Glutamatergic neuron (in vitro differentiated cells): ENCODE results near the gene ADGRF3. TPM values are rescaled to one million over a fixed set of nuclear protein-coding genes. Genes with fewer than 3 reads are reported as not detected.

Experiments used
- DNase-seq: peaks from one replicate; pipeline ENCODE4 v3.0.0; 2022
- H3K27ac Mint-ChIP-seq: one replicate; pipeline ENCODE4 v1.8.0; 2020; ENCODE audit warnings: mild to moderate bottlenecking, mixed read lengths, inconsistent platforms; ENCODE audit not compliant: unreplicated experiment
- H3K27me3 Mint-ChIP-seq: one replicate; pipeline ENCODE4 v1.8.0; 2020; ENCODE audit warnings: mild to moderate bottlenecking, moderate library complexity, mixed read lengths, inconsistent platforms; ENCODE audit not compliant: unreplicated experiment
- H3K36me3 Mint-ChIP-seq: one replicate; pipeline ENCODE4 v1.8.0; 2020; ENCODE audit warnings: mild to moderate bottlenecking, mixed read lengths, inconsistent platforms; ENCODE audit not compliant: unreplicated experiment
- H3K4me1 Mint-ChIP-seq: one replicate; pipeline ENCODE4 v1.8.0; 2020; ENCODE audit warnings: mild to moderate bottlenecking, low read depth, mixed read lengths, inconsistent platforms; ENCODE audit not compliant: unreplicated experiment
- H3K4me3 Mint-ChIP-seq: one replicate; pipeline ENCODE4 v1.8.0; 2020; ENCODE audit warnings: mild to moderate bottlenecking, mixed read lengths, inconsistent platforms; ENCODE audit not compliant: unreplicated experiment
- H3K9me3 Mint-ChIP-seq: one replicate; pipeline ENCODE4 v1.8.0; 2020; ENCODE audit warnings: mild to moderate bottlenecking, moderate library complexity, mixed read lengths, inconsistent platforms; ENCODE audit not compliant: unreplicated experiment
- total RNA-seq: library from RNA; stranded (reverse); fragmentation: NEBNext Ultra II Directional; extraction: Animal tissue kit (Norgen Biotek cat#: 25700); gene quantifications from one replicate; pipeline ENCODE4 v1.2.1, GENCODE V29; 2021; ENCODE audit not compliant: unreplicated experiment
- TF ChIP-seq, protein P1 (sequence below): fragments of 200-600 bp; sonication (generic); IDR thresholded peaks from one replicate; pipeline ENCODE4 v1.5.0; 2021; ENCODE audit not compliant: partially characterized antibody, unreplicated experiment

Gene ADGRF3
- total RNA-seq, 1 donor from 2014 or later = 0.54 TPM

DNA sequence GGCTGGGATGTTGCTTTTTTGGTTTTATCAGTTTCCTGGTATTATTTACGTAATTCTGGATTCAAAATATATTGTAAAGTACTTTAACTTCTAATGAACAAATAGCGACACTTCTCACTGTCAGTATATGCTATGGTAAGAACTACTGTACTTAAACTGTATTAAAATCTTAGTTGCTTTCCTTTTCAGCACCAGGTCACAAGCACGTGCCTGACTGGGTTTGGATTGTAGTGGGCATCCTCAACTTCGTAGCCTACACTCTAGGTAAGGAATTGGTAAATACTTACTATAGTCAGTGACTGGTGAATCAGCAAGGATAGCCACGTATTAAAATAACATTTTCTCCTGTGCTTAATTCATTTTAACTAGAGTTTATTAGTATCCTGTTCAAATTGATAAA, 20.4 kb upstream of the ADGRF3 start:
- H3K4me3 Mint-ChIP-seq = no peak overlapping the region
- H3K36me3 Mint-ChIP-seq = peaks cover 4% of the 10 kb centered on the region
- H3K9me3 Mint-ChIP-seq = peaks cover 11% of the 10 kb centered on the region
- H3K27ac Mint-ChIP-seq = no peak overlapping the region
- peaks cover 2% of the 10 kb centered on the region for H3K27me3 Mint-ChIP-seq
- TF ChIP-seq, protein P1, sequence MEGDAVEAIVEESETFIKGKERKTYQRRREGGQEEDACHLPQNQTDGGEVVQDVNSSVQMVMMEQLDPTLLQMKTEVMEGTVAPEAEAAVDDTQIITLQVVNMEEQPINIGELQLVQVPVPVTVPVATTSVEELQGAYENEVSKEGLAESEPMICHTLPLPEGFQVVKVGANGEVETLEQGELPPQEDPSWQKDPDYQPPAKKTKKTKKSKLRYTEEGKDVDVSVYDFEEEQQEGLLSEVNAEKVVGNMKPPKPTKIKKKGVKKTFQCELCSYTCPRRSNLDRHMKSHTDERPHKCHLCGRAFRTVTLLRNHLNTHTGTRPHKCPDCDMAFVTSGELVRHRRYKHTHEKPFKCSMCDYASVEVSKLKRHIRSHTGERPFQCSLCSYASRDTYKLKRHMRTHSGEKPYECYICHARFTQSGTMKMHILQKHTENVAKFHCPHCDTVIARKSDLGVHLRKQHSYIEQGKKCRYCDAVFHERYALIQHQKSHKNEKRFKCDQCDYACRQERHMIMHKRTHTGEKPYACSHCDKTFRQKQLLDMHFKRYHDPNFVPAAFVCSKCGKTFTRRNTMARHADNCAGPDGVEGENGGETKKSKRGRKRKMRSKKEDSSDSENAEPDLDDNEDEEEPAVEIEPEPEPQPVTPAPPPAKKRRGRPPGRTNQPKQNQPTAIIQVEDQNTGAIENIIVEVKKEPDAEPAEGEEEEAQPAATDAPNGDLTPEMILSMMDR = no peak
- DNase-seq = no peak
- H3K4me1 Mint-ChIP-seq = peaks cover 19% of the 10 kb centered on the region

DNA sequence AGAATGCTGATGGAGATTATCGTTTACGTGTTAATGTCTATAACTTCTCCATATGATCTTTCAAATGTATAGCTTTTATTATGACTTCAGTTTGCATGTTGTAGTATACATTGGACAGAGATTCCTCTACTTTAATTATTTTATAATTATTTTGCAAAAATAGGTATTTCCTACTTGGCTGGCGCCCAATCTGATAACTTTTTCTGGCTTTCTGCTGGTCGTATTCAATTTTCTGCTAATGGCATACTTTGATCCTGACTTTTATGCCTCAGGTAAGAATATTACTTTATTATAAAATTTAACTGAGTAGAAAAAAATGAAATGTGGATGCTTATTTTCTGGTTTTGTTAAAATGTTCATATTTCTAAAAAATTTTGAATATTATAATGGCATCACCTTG, 18.1 kb upstream of the ADGRF3 start:
- no peaks in the 10 kb centered on the region for H3K27me3 Mint-ChIP-seq
- no peak overlapping the region for H3K27ac Mint-ChIP-seq
- H3K9me3 Mint-ChIP-seq = peaks cover 6% of the 10 kb centered on the region
- DNase-seq = no peak
- H3K36me3 Mint-ChIP-seq = no peaks in the 10 kb centered on the region
- TF ChIP-seq, protein P1 = no peak
- peaks cover 18% of the 10 kb centered on the region for H3K4me1 Mint-ChIP-seq
- no peak overlapping the region for H3K4me3 Mint-ChIP-seq

DNA sequence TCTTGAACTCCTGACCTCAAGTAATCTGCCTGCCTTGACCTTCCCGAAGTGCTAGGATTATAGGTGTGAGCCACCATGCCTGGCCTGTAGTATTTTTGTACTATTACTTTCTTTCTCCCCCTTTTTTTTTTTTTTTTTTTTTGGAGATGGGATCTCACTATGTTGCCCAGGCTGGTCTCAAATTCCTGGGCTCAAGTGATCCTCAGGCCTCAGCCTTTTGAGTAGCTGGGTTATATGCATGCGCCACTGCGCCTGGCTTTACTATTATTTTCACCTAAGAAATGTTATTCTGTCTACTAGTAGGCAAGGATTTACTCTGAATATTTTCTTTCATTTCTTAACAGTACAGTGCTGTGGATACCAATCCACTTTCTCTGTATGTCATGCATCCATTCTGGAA, 17.4 kb upstream of the ADGRF3 start:
- no peaks in the 10 kb centered on the region for H3K9me3 Mint-ChIP-seq
- peaks cover 11% of the 10 kb centered on the region for H3K4me1 Mint-ChIP-seq
- H3K36me3 Mint-ChIP-seq = no peaks in the 10 kb centered on the region
- H3K27me3 Mint-ChIP-seq = no peaks in the 10 kb centered on the region
- no peak for DNase-seq
- H3K4me3 Mint-ChIP-seq = no peak overlapping the region
- TF ChIP-seq, protein P1 = no peak
- H3K27ac Mint-ChIP-seq = no peak overlapping the region

DNA sequence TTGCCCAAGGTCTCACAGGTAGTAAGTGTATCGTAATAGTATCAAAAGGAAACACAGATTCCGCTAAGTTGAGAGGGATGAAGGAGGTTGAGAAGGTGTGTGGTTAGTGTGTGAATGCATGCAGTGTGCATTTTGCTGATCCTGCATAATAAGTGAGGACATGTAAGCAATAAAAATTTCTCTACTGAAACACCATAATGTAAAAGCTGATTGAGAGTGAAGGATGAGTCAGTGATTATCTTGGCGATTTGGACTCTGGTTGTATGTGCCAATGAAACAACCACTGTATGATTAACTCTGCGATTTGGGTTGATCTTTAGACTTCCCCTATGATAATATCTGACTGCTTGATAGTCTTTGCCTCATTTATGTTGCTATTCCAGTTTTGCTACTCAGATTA, 16.7 kb upstream of the ADGRF3 start:
- no peaks in the 10 kb centered on the region for H3K36me3 Mint-ChIP-seq
- DNase-seq = no peak
- no peaks in the 10 kb centered on the region for H3K9me3 Mint-ChIP-seq
- no peak overlapping the region for H3K4me3 Mint-ChIP-seq
- H3K4me1 Mint-ChIP-seq = peaks cover 5% of the 10 kb centered on the region
- TF ChIP-seq, protein P1 = no peak
- H3K27ac Mint-ChIP-seq = no peak overlapping the region
- no peaks in the 10 kb centered on the region for H3K27me3 Mint-ChIP-seq

DNA sequence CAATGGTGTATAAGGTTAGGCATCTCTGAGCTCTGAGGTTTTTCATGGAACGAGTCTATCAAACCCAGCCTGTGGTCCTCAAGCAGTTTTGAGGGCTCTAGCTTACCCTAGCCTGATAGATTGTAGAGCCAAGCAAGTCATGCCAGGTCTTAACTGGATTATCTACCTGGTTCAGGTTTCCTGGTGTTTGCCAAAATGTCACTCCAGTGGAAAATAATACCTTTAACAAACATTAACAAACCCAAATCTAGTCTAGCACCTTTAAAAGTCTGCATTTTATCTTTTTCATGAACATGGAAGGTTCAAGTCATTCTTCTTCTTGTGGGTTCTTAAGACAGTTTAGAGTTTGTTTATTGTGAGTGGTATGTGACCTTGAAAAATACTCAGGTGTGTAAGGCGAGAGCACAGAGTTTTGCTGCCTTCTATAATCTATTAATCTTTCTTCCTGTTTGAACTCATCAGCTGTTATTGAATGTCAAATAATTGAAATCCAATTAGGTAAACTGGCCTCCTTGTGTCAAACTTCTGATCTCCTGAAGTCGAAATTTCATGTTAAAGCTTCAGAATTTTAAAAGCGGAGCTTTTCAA, 13.4 kb upstream of the ADGRF3 start:
- TF ChIP-seq, protein P1 = no peak
- Mint-ChIP-seq H3K4me3 (no peak overlapping the region), H3K9me3 (no peaks in the 10 kb centered on the region), H3K36me3 (no peaks in the 10 kb centered on the region), H3K4me1 (no peaks in the 10 kb centered on the region), H3K27me3 (no peaks in the 10 kb centered on the region), H3K27ac (no peak overlapping the region)
- no peak for DNase-seq
